Progenitor cell of endocrine pancreas (in vitro differentiated cells): ENCODE measurements around the gene LBR. TPM values are rescaled to one million over a fixed set of nuclear protein-coding genes. Genes with fewer than 3 reads are reported as not detected.
"Not testable (repeated sequence)": the region's sequence is repeated elsewhere in the genome, so short reads cannot be mapped to it uniquely, and the experiment has no call there.

ENCODE experiments used
- DNase-seq: peaks from one replicate; pipeline ENCODE4 v3.0.0; 2021; ENCODE audit warnings: low spot score; ENCODE audit not compliant: unreplicated experiment
- H3K27ac Mint-ChIP-seq: 2 replicates; pipeline ENCODE4 v1.8.0; 2021; ENCODE audit warnings: mild to moderate bottlenecking, moderate library complexity, mixed read lengths
- H3K27me3 Mint-ChIP-seq: 2 replicates; pipeline ENCODE4 v1.8.0; 2021; ENCODE audit warnings: mixed read lengths
- H3K36me3 Mint-ChIP-seq: 2 replicates; pipeline ENCODE4 v1.8.0; 2022; ENCODE audit warnings: mixed read lengths; ENCODE audit not compliant: insufficient read depth
- H3K4me1 Mint-ChIP-seq: 2 replicates; pipeline ENCODE4 v1.8.0; 2021; ENCODE audit warnings: low read depth, mixed read lengths
- H3K4me3 Mint-ChIP-seq: 2 replicates; pipeline ENCODE4 v1.8.0; 2021; ENCODE audit warnings: low read depth, mild to moderate bottlenecking, moderate library complexity, mixed read lengths
- H3K9me3 Mint-ChIP-seq: 2 replicates; pipeline ENCODE4 v1.8.0; 2021; ENCODE audit warnings: low read depth, mixed read lengths
- CTCF ChIP-seq: fragments of 200-600 bp; sonication (generic); IDR thresholded peaks from one replicate; pipeline ENCODE4 v1.5.0; 2021; ENCODE audit warnings: antibody characterized with exemption, mild to moderate bottlenecking; ENCODE audit not compliant: unreplicated experiment
- total RNA-seq: library from RNA; stranded (reverse); gene quantifications from 2 replicates; pipeline ENCODE4 v1.2.1, GENCODE V29; 2021

LBR gene
- total RNA-seq, 1 donor from 2014 or later: 116 TPM

- no peak overlapping the region for H3K4me3 Mint-ChIP-seq
- no peaks in the 10 kb centered on the region for H3K4me1 Mint-ChIP-seq
- DNase-seq: no peak
- peaks cover 7% of the 10 kb centered on the region for H3K36me3 Mint-ChIP-seq
- H3K27ac Mint-ChIP-seq: no peak overlapping the region
- H3K9me3 Mint-ChIP-seq: no peaks in the 10 kb centered on the region
- no peaks in the 10 kb centered on the region for H3K27me3 Mint-ChIP-seq
- TF ChIP-seq CTCF: no peak
Observed at GRCh38 chr1:225389843-225390242, 38.0 kb downstream of the LBR start.

- DNase-seq: no peak
- Mint-ChIP-seq H3K36me3 (peaks cover 14% of the 10 kb centered on the region), H3K4me1 (no peaks in the 10 kb centered on the region), H3K9me3 (peaks cover 6% of the 10 kb centered on the region), H3K27me3 (no peaks in the 10 kb centered on the region), H3K4me3 (no peak overlapping the region), H3K27ac (no peak overlapping the region)
- no peak for TF ChIP-seq CTCF
Observed at GRCh38 chr1:225388372-225388771, 39.5 kb downstream of the LBR start.

GRCh38 chr1:225386860-225387259, 41.0 kb downstream of the LBR start:
- not testable (repeated sequence) for H3K27ac Mint-ChIP-seq, H3K27me3 Mint-ChIP-seq, DNase-seq, H3K4me3 Mint-ChIP-seq, H3K4me1 Mint-ChIP-seq, H3K9me3 Mint-ChIP-seq
- peaks cover 23% of the 10 kb centered on the region for H3K36me3 Mint-ChIP-seq

- peaks cover 6% of the 10 kb centered on the region for H3K9me3 Mint-ChIP-seq
- peaks cover 27% of the 10 kb centered on the region for H3K36me3 Mint-ChIP-seq
- H3K27me3 Mint-ChIP-seq: no peaks in the 10 kb centered on the region
- H3K4me1 Mint-ChIP-seq: peaks cover 5% of the 10 kb centered on the region
- no peak for TF ChIP-seq CTCF
- no peak overlapping the region for H3K4me3 Mint-ChIP-seq
- H3K27ac Mint-ChIP-seq: no peak overlapping the region
- no peak for DNase-seq
Observed at GRCh38 chr1:225380691-225381090, 47.1 kb downstream of the LBR start.

- TF ChIP-seq CTCF: no peak
- Mint-ChIP-seq H3K36me3 (peaks cover 18% of the 10 kb centered on the region), H3K4me3 (no peak overlapping the region), H3K27me3 (no peaks in the 10 kb centered on the region), H3K27ac (no peak overlapping the region), H3K9me3 (peaks cover 2% of the 10 kb centered on the region), H3K4me1 (peaks cover 5% of the 10 kb centered on the region)
- DNase-seq: no peak
Observed at GRCh38 chr1:225378880-225379279, 49.0 kb downstream of the LBR start.

GRCh38 chr1:225374996-225375395, 52.8 kb downstream of the LBR start:
- Mint-ChIP-seq H3K4me3 (no peak overlapping the region), H3K4me1 (peaks cover 5% of the 10 kb centered on the region), H3K9me3 (peaks cover 3% of the 10 kb centered on the region), H3K27ac (no peak overlapping the region), H3K36me3 (no peaks in the 10 kb centered on the region), H3K27me3 (no peaks in the 10 kb centered on the region)
- no peak for DNase-seq
- no peak for TF ChIP-seq CTCF
